GM12892 (cell line): ENCODE measurements around the gene C8B.

Source experiments
- POLR2A ChIP-seq: IDR thresholded peaks from 2 replicates; pipeline ENCODE4 v1.6.1; 2011; ENCODE audit warnings: low read depth, low read length, control low read depth
- POLR2AphosphoS5 ChIP-seq: IDR thresholded peaks from 2 replicates; pipeline ENCODE4 v1.6.1; 2011; ENCODE audit warnings: low read depth, low read length, control low read depth
- TAF1 ChIP-seq: IDR thresholded peaks from 2 replicates; pipeline ENCODE4 v1.6.1; 2011; ENCODE audit warnings: low read depth, mild to moderate bottlenecking, control low read depth, low read length, borderline replicate concordance

- no peak for TF ChIP-seq POLR2A
- no peak for TF ChIP-seq TAF1
- TF ChIP-seq POLR2AphosphoS5 = no peak
Observed at GRCh38 chr1:56890229-56890628, 75.6 kb downstream of the C8B start.
